ENCODE measurements around the gene DNASE1.
"Not testable (repeated sequence)": the region's sequence is repeated elsewhere in the genome, so short reads cannot be mapped to it uniquely, and the experiment has no call there.

Gene DNASE1

GRCh38 chr16:3650631-3651265 lies 3.7 kb upstream of the DNASE1 start:
- peaks cover 6% of the 10 kb centered on the region for H3K4me1 Mint-ChIP-seq
- no peak for DNase-seq (ENCODE audit: low spot score in 2 of 2)
- no peaks in the 10 kb centered on the region for H3K27me3 Mint-ChIP-seq
- no peak overlapping the region for H3K4me3 Mint-ChIP-seq
- peaks cover 6% of the 10 kb centered on the region for H3K36me3 Mint-ChIP-seq
- ATAC-seq (ENCODE audit: low read depth): no peak
- H3K9me3 Mint-ChIP-seq: no peaks in the 10 kb centered on the region
- no peak overlapping the region for H3K27ac Mint-ChIP-seq

GRCh38 chr16:3651461-3652372 lies 2.8 kb upstream of the DNASE1 start:
- ATAC-seq (ENCODE audit: low read depth) (no peak), DNase-seq (ENCODE audit: low spot score in 2 of 2) (no peak)
- Mint-ChIP-seq H3K4me3 (no peak overlapping the region), H3K9me3 (no peaks in the 10 kb centered on the region), H3K27ac (no peak overlapping the region), H3K4me1 (peaks cover 3% of the 10 kb centered on the region), H3K27me3 (no peaks in the 10 kb centered on the region), H3K36me3 (peaks cover 4% of the 10 kb centered on the region)

GRCh38 chr16:3652373-3653195 lies 1.9 kb upstream of the DNASE1 start:
- ATAC-seq (ENCODE audit: low read depth): no peak
- H3K4me3 Mint-ChIP-seq: no peak overlapping the region
- no peaks in the 10 kb centered on the region for H3K27me3 Mint-ChIP-seq
- no peaks in the 10 kb centered on the region for H3K9me3 Mint-ChIP-seq
- H3K27ac Mint-ChIP-seq: no peak overlapping the region
- DNase-seq (ENCODE audit: low spot score in 2 of 2): no peak
- peaks cover 3% of the 10 kb centered on the region for H3K4me1 Mint-ChIP-seq
- H3K36me3 Mint-ChIP-seq: peaks cover 9% of the 10 kb centered on the region

GRCh38 chr16:3655030-3655395 lies 522 bp downstream of the DNASE1 start:
- H3K27me3 Mint-ChIP-seq: no peaks in the 10 kb centered on the region
- DNase-seq (ENCODE audit: low spot score in 2 of 2) (no peak), ATAC-seq (ENCODE audit: low read depth) (no peak)
- H3K27ac Mint-ChIP-seq: no peak overlapping the region
- peaks cover 14% of the 10 kb centered on the region for H3K36me3 Mint-ChIP-seq
- no peaks in the 10 kb centered on the region for H3K9me3 Mint-ChIP-seq
- H3K4me1 Mint-ChIP-seq: peaks cover 3% of the 10 kb centered on the region
- no peak overlapping the region for H3K4me3 Mint-ChIP-seq

GRCh38 chr16:3655396-3656159 lies 1.1 kb downstream of the DNASE1 start:
- H3K4me3 Mint-ChIP-seq: no peak overlapping the region
- H3K9me3 Mint-ChIP-seq: no peaks in the 10 kb centered on the region
- DNase-seq (ENCODE audit: low spot score in 2 of 2): no peak
- peaks cover 14% of the 10 kb centered on the region for H3K36me3 Mint-ChIP-seq
- ATAC-seq (ENCODE audit: low read depth): no peak
- H3K4me1 Mint-ChIP-seq: peaks cover 3% of the 10 kb centered on the region
- no peaks in the 10 kb centered on the region for H3K27me3 Mint-ChIP-seq
- H3K27ac Mint-ChIP-seq: no peak overlapping the region

- peaks cover 16% of the 10 kb centered on the region for H3K36me3 Mint-ChIP-seq
- H3K27me3 Mint-ChIP-seq; H3K4me1 Mint-ChIP-seq; H3K4me3 Mint-ChIP-seq; ATAC-seq (ENCODE audit: low read depth); H3K9me3 Mint-ChIP-seq; H3K27ac Mint-ChIP-seq; DNase-seq (ENCODE audit: low spot score in 2 of 2): not testable (repeated sequence)
Measured at GRCh38 chr16:3656160-3656490, 1.6 kb downstream of the DNASE1 start.

GRCh38 chr16:3656491-3657468 lies 2.3 kb downstream of the DNASE1 start:
- Mint-ChIP-seq H3K27me3 (no peaks in the 10 kb centered on the region), H3K9me3 (no peaks in the 10 kb centered on the region), H3K27ac (no peak overlapping the region), H3K36me3 (peaks cover 15% of the 10 kb centered on the region), H3K4me3 (no peak overlapping the region), H3K4me1 (peaks cover 3% of the 10 kb centered on the region)
- ATAC-seq (ENCODE audit: low read depth) (no peak), DNase-seq (ENCODE audit: low spot score in 2 of 2) (no peak)

GRCh38 chr16:3659251-3659650 lies 4.8 kb downstream of the DNASE1 start:
- no peak overlapping the region for H3K27ac Mint-ChIP-seq

GRCh38 chr16:3661311-3661710 lies 6.8 kb downstream of the DNASE1 start:
- Mint-ChIP-seq H3K4me3 (no peak overlapping the region), H3K27ac (no peak overlapping the region), H3K4me1 (no peaks in the 10 kb centered on the region), H3K36me3 (peaks cover 21% of the 10 kb centered on the region), H3K9me3 (no peaks in the 10 kb centered on the region), H3K27me3 (no peaks in the 10 kb centered on the region)
- ATAC-seq (ENCODE audit: low read depth) (no peak), DNase-seq (ENCODE audit: low spot score in 2 of 2) (no peak)

More at GRCh38 chr16:3659251-3659650, 4.8 kb downstream of the DNASE1 start:
- no peak for DNase-seq (ENCODE audit: low spot score in 2 of 2)
- Mint-ChIP-seq H3K4me3 (no peak overlapping the region), H3K27me3 (no peaks in the 10 kb centered on the region), H3K9me3 (no peaks in the 10 kb centered on the region), H3K36me3 (peaks cover 19% of the 10 kb centered on the region), H3K4me1 (peaks cover under 1% of the 10 kb centered on the region)
- no peak for ATAC-seq (ENCODE audit: low read depth)

- H3K4me1 Mint-ChIP-seq: no peaks in the 10 kb centered on the region
- no peaks in the 10 kb centered on the region for H3K9me3 Mint-ChIP-seq
- H3K4me3 Mint-ChIP-seq: no peak overlapping the region
- ATAC-seq (ENCODE audit: low read depth): no peak
- no peak for DNase-seq (ENCODE audit: low spot score in 2 of 2)
- peaks cover 21% of the 10 kb centered on the region for H3K36me3 Mint-ChIP-seq
- H3K27ac Mint-ChIP-seq: no peak overlapping the region
- no peaks in the 10 kb centered on the region for H3K27me3 Mint-ChIP-seq
Measured at GRCh38 chr16:3661922-3662321, 7.4 kb downstream of the DNASE1 start.

- H3K9me3 Mint-ChIP-seq: no peaks in the 10 kb centered on the region
Measured at GRCh38 chr16:3662601-3663000, 8.1 kb downstream of the DNASE1 start.

GRCh38 chr16:3664187-3664896 lies 9.9 kb downstream of the DNASE1 start:
- ATAC-seq (ENCODE audit: low read depth) (no peak), DNase-seq (ENCODE audit: low spot score in 2 of 2) (no peak)
- no peaks in the 10 kb centered on the region for H3K27me3 Mint-ChIP-seq
- H3K36me3 Mint-ChIP-seq: peaks cover 14% of the 10 kb centered on the region
- H3K4me1 Mint-ChIP-seq: no peaks in the 10 kb centered on the region
- no peak overlapping the region for H3K27ac Mint-ChIP-seq
- H3K4me3 Mint-ChIP-seq: no peak overlapping the region
- H3K9me3 Mint-ChIP-seq: no peaks in the 10 kb centered on the region

More at GRCh38 chr16:3662601-3663000, 8.1 kb downstream of the DNASE1 start:
- ATAC-seq (ENCODE audit: low read depth) (no peak), DNase-seq (ENCODE audit: low spot score in 2 of 2) (no peak)
- no peak overlapping the region for H3K4me3 Mint-ChIP-seq
- no peaks in the 10 kb centered on the region for H3K4me1 Mint-ChIP-seq
- peaks cover 19% of the 10 kb centered on the region for H3K36me3 Mint-ChIP-seq
- no peak overlapping the region for H3K27ac Mint-ChIP-seq
- no peaks in the 10 kb centered on the region for H3K27me3 Mint-ChIP-seq

All from memory B cell (primary cell).